ENCODE results near the gene P4HA2. TPM values are rescaled to one million over a fixed set of nuclear protein-coding genes. Genes with fewer than 3 reads are reported as not detected.
A peak's percentile ranks its signal among the peaks of the same experiment; 100 is the strongest.

Gene P4HA2
- total RNA-seq, 6 donors from 2014 or later, result 37.7 to 85.2 (median 57.5) TPM

GRCh38 chr5:132213666-132214065, 14.0 kb downstream of the P4HA2 start:
- H3K4me1 ChIP-seq, result peaks cover 0 to 8% (median 7%) of the 10 kb centered on the region in 4 donors
- H3K27me3 ChIP-seq, result no peaks in the 10 kb centered on the region
- H3K9me3 ChIP-seq, result no peaks in the 10 kb centered on the region
- ATAC-seq (ENCODE audit: low FRiP score in 2 of 2) (no peak), DNase-seq (no peak)
- peaks cover 5 to 64% (median 35%) of the 10 kb centered on the region in 4 donors for H3K36me3 ChIP-seq
- 94 to 95% methylated on average over 7 of the region's 7 CpGs for WGBS, 2 donors
- H3K27ac ChIP-seq, result peak overlapping the region in 1 of 4 donors; percentile 82
- no peak for TF ChIP-seq POLR2A (IDR thresholded peaks at IDR 0.05)
- no peak for TF ChIP-seq EP300 (IDR thresholded peaks at IDR 0.05)
- TF ChIP-seq CTCF (IDR thresholded peaks at IDR 0.05), result no peak
- TF ChIP-seq POLR2AphosphoS5 (IDR thresholded peaks at IDR 0.05), result no peak
- H3K4me3 ChIP-seq, result no peak overlapping the region

- Histone ChIP-seq H3K9me3 (no peaks in the 10 kb centered on the region), H3K4me1 (peaks cover 0 to 8% (median 7%) of the 10 kb centered on the region in 4 donors), H3K27ac (no peak overlapping the region), H3K27me3 (no peaks in the 10 kb centered on the region), H3K36me3 (peaks cover 5 to 65% (median 39%) of the 10 kb centered on the region in 4 donors), H3K4me3 (no peak overlapping the region)
- TF ChIP-seq CTCF (IDR thresholded peaks at IDR 0.05), result no peak
- no peak for TF ChIP-seq POLR2AphosphoS5 (IDR thresholded peaks at IDR 0.05)
- TF ChIP-seq POLR2A (IDR thresholded peaks at IDR 0.05), result no peak
- TF ChIP-seq EP300 (IDR thresholded peaks at IDR 0.05), result no peak
- DNase-seq, result no peak
- WGBS, 2 donors, result 47% methylated on average over 1 of the region's 1 CpG
- ATAC-seq (ENCODE audit: low FRiP score in 2 of 2), result no peak
These were observed 15.9 kb downstream of the P4HA2 start for GRCh38 chr5:132211787-132212186.

DNA sequence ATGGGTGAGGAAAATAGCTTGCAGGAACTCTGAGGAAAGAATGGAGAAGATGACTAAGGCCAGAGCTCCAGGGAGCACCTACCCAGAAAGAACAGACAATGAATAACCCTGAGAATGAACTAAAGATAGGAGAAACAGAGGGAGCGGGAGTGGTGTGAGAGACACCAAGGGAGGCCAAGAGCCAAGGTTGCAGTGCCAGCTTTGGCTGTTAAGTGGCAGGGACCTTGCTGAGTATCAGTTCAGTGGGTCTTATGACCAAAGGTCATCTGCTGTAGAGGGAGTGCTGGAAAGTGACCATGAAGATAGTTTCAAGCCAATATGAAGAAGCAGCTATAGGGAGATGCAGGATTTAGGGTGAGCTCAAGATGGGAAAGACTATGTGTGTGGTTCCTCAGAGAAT, 16.7 kb downstream of the P4HA2 start:
- H3K27me3 ChIP-seq, result no peaks in the 10 kb centered on the region
- no peak overlapping the region for H3K4me3 ChIP-seq
- no peaks in the 10 kb centered on the region for H3K9me3 ChIP-seq
- peaks cover 5 to 61% (median 39%) of the 10 kb centered on the region in 4 donors for H3K36me3 ChIP-seq
- no peak for ATAC-seq (ENCODE audit: low FRiP score in 2 of 2)
- TF ChIP-seq CTCF (IDR thresholded peaks at IDR 0.05), result no peak
- TF ChIP-seq EP300 (IDR thresholded peaks at IDR 0.05), result no peak
- no peak for TF ChIP-seq POLR2AphosphoS5 (IDR thresholded peaks at IDR 0.05)
- TF ChIP-seq POLR2A (IDR thresholded peaks at IDR 0.05), result no peak
- WGBS, 2 donors, result 95 to 100% methylated on average over 1 of the region's 1 CpG
- no peak overlapping the region for H3K27ac ChIP-seq
- no peak for DNase-seq
- peaks cover 0 to 11% (median 7%) of the 10 kb centered on the region in 4 donors for H3K4me1 ChIP-seq

- peak in 1 of 2 donors; percentile 8 for DNase-seq
- H3K27me3 ChIP-seq, result no peaks in the 10 kb centered on the region
- H3K4me1 ChIP-seq, result peaks cover 3 to 14% (median 4%) of the 10 kb centered on the region in 4 donors
- H3K27ac ChIP-seq, result no peak overlapping the region
- TF ChIP-seq POLR2AphosphoS5 (IDR thresholded peaks at IDR 0.05) (no peak), CTCF (IDR thresholded peaks at IDR 0.05) (no peak), POLR2A (IDR thresholded peaks at IDR 0.05) (no peak), EP300 (IDR thresholded peaks at IDR 0.05) (no peak)
- peaks cover 5 to 62% (median 39%) of the 10 kb centered on the region in 4 donors for H3K36me3 ChIP-seq
- WGBS, 2 donors, result 95 to 97% methylated on average over 8 to 11 of the region's 11 CpGs
- no peaks in the 10 kb centered on the region for H3K9me3 ChIP-seq
- no peak for ATAC-seq (ENCODE audit: low FRiP score in 2 of 2)
- no peak overlapping the region for H3K4me3 ChIP-seq
These were observed 17.6 kb downstream of the P4HA2 start for GRCh38 chr5:132209901-132210545.

GRCh38 chr5:132209131-132209530, 18.5 kb downstream of the P4HA2 start:
- WGBS, 2 donors, result 72 to 78% methylated on average over 9 of the region's 9 CpGs
- Histone ChIP-seq H3K4me1 (peaks cover 0 to 11% (median 2%) of the 10 kb centered on the region in 4 donors), H3K27ac (no peak overlapping the region), H3K36me3 (peaks cover 5 to 69% (median 40%) of the 10 kb centered on the region in 4 donors), H3K4me3 (no peak overlapping the region), H3K9me3 (no peaks in the 10 kb centered on the region), H3K27me3 (no peaks in the 10 kb centered on the region)
- TF ChIP-seq CTCF (IDR thresholded peaks at IDR 0.05) (no peak), EP300 (IDR thresholded peaks at IDR 0.05) (no peak), POLR2A (IDR thresholded peaks at IDR 0.05) (no peak), POLR2AphosphoS5 (IDR thresholded peaks at IDR 0.05) (no peak)
- no peak for ATAC-seq (ENCODE audit: low FRiP score in 2 of 2)
- DNase-seq, result no peak

All from upper lobe of left lung (tissue), 6 donors.